CD4-positive, alpha-beta T cell treated with Interleukin-21 for 1 hour (primary cell): ENCODE data around the gene ZAR1.
"Not testable (repeated sequence)": the region's sequence is repeated elsewhere in the genome, so short reads cannot be mapped to it uniquely, and the experiment has no call there.

Experiments
- DNase-seq: peaks from one replicate; pipeline ENCODE4 v3.0.0-alpha.2; 2020

The ZAR1 gene, protein sequence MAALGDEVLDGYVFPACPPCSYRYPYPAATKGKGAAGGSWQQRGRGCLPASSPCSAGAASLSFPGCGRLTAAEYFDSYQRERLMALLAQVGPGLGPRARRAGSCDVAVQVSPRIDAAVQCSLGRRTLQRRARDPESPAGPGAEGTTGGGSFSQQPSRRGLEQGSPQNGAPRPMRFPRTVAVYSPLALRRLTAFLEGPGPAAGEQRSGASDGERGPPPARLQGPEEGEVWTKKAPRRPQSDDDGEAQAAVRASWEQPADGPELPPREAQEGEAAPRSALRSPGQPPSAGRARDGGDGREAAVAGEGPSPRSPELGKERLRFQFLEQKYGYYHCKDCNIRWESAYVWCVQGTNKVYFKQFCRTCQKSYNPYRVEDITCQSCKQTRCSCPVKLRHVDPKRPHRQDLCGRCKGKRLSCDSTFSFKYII

DNA sequence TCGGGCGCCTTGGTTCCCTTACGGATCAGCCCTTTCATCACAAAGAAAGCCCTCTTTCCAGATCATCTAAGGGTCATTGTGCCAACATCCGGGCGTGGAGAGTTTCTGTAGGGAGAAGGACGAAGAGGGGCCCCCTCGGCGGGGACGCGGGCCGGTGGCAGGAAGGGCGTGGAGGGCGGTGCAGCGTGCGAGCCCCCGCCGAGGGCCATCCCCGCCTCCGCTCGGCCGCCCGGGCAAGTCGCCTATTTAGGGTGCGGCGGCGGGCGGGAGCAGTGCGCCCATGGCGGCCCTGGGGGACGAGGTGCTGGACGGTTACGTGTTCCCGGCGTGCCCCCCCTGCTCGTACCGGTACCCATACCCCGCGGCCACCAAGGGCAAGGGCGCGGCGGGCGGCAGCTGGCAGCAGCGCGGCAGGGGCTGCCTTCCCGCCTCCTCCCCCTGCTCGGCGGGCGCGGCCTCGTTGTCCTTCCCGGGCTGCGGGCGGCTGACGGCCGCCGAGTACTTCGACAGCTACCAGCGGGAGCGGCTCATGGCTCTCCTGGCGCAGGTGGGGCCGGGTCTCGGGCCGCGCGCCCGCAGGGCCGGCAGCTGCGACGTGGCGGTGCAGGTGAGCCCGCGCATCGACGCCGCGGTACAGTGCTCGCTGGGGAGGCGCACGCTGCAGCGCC is at the start of gene ZAR1:
ZAR1 (plus strand) TSS at position 241 of the 668 bp plus-strand sequence; CDS start at position 281, 40 bp downstream.
- no peak for DNase-seq

GRCh38 chr4:48440914-48441313 is 49.1 kb upstream of the ZAR1 start:
- not testable (repeated sequence) for DNase-seq

- no peak for DNase-seq
These were observed 44.3 kb upstream of the ZAR1 start for GRCh38 chr4:48445704-48446103.

- no peak for DNase-seq
These were observed 43.4 kb upstream of the ZAR1 start for GRCh38 chr4:48446642-48447041.

DNA sequence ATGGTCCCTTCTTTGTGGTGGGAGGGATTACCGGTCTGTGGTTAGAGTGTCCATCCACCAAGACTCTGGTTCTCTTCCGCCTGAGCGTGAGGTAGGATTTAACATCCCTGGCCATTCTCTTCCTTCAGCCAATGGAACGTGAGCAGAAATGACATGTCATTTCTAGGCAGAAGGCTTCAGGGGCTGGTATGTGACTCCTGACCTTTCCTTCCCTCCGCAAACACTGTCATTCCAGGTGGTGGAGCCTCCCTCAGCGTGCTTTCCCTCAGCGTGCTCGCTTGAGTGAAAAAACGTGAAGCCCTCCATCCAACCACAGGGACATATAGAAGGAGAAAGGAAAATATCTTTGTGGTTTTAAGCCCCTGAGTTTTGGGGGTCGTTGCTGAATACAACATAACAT is 40.9 kb upstream of the ZAR1 start:
- no peak for DNase-seq

- DNase-seq = no peak
These were observed 39.3 kb upstream of the ZAR1 start for GRCh38 chr4:48450740-48451139.

DNA sequence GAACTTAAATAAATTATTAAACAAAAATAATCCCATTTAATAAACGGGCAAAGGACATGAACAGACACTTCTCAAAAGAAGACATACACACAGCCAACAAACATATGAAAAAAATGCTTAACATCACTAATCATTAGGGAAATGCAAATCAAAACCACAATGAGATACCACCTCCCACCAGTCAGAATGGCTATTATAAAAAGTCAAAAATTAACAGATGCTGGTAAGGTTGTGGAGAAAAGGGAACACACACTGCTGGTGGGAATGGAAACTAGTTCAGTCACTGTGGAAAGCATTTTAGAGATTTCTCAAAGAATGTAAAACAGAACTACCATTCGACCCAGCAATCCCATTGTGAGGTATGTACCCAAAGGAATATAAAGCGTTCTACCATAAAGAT is 38.4 kb upstream of the ZAR1 start:
- DNase-seq = not testable (repeated sequence)

- no peak for DNase-seq
These were observed 35.5 kb upstream of the ZAR1 start for GRCh38 chr4:48454591-48454990.

- no peak for DNase-seq
These were observed 29.1 kb upstream of the ZAR1 start for GRCh38 chr4:48461000-48461399.

GRCh38 chr4:48462363-48462762 is 27.7 kb upstream of the ZAR1 start:
- no peak for DNase-seq

DNA sequence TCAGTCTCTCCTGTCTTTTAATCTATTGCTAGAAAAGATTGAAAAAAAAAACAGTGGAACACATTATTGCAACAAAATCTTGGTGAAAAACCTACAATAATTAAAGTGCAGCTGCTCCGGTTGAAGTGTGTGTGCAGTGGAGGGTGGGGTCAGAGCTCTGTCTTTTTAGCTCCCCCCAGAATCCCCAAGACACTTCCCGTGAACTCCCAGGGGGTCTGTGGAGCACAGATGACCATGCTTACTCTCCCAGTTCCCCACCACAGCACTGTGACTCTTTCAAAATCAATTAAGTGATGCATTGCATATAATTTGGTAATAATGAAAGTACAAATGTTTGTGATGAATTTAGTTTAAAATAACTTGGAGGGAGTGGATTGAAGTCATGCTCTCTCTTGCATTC is 22.6 kb upstream of the ZAR1 start:
- DNase-seq = no peak

- DNase-seq = no peak
These were observed 22.2 kb upstream of the ZAR1 start for GRCh38 chr4:48467891-48468290.

DNA sequence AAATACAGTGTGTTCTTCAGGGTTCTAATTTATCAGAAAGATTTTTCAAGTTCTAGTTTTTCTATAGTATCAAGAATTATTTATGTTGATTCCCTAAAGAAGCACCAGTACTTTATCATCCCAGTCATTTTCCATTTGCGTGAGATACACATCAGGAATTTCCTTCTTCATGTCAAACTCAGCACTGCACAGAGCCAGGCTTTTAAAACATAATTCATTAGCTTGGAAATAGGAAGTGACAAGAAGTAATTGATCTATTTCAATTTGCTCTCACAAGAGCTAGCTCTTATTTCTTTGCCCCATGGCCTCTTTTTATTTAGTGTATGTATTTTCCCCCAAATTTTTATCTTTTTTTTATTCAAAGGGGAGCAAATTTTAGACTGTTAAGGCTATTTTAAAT is 19.9 kb upstream of the ZAR1 start:
- DNase-seq = no peak

- no peak for DNase-seq
These were observed 19.5 kb upstream of the ZAR1 start for GRCh38 chr4:48470570-48470969.

- no peak for DNase-seq
These were observed 17.3 kb upstream of the ZAR1 start for GRCh38 chr4:48472794-48473193.

DNA sequence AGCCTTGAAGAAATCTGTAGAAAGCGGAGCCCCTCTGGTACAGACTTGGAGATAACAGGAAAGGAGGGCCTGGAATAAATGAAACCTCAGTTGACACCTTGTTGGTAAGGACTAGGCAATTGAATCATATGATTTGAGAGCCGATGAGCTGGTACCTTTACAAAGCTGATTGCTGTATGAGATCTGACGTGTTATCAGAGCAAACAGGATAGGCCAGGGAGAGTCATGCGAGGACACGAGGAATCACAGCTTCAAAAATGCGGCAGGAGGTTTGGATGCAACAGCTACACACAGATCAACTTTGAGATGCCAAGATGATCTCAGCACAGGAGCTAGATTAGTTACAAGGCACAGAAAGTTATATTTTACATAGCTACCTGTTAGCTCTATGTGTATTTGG is 14.3 kb upstream of the ZAR1 start:
- no peak for DNase-seq

DNA sequence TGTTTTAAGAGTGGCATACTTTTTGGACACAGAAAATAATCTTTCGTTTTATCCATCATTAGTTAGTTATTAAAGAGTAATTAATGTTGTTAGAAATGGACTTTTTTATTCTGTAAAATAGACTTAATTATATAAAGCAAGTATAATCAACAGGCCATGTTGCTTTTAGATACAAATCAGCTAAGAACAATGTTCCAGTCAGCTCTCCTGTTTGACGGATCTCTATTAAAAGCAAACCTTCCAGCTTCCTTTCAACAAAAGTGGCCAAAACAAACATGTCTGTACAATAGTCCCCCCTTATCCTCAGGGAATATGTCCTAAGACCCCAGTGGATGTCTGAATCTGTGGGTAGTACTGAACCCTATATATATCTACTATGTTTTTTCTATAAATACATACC is 11.8 kb upstream of the ZAR1 start:
- no peak for DNase-seq

DNA sequence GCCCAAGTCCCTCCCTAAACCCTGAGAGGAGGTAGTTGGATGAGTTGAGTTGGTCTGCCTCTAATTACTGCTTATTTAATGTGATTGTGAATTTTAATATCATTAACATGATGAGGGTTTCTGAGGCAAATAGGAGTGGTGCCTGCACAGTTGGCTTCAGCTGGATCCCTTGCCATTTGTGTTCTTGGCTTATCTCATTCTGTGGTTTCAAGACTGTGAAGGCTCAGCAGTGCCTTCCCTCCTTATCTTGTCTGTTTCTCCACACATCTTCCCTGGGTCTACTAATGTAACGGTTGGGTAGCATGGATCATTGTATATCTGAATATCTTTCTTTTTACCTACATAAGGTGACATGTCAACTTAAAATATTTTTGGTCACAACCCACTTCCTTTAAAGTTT is 8.5 kb upstream of the ZAR1 start:
- no peak for DNase-seq

- no peak for DNase-seq
These were observed 6.9 kb upstream of the ZAR1 start, which contains the start of gene SLC10A4 for GRCh38 chr4:48483006-48483776. Gene SLC10A4, plus strand, starts transcription at chr4:48483343. Its CDS starts 219 bp downstream, at chr4:48483562.

DNA sequence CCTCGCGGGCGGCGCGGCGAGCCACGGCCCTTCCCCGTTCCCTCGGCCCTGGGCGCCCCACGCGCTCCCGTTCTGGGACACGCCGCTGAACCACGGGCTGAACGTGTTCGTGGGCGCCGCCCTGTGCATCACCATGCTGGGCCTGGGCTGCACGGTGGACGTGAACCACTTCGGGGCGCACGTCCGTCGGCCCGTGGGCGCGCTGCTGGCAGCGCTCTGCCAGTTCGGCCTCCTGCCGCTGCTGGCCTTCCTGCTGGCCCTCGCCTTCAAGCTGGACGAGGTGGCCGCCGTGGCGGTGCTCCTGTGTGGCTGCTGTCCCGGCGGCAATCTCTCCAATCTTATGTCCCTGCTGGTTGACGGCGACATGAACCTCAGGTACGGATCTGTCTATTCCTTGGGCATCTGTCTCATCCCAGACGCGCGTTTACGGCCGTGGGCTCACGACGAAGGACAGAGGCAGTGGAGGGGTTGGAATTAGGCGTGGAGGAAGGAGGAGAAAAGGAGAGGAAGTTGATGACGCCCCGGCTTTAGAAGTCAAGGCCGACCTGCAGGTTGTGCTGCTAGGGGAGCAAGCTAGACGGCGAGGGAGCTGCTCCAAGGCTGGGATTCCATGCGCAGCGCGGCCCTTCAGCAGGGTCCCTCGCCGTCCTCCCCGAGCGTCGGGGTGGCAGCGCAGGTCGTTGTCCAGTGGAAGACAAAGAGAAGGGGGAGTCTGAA is 6.1 kb upstream of the ZAR1 start:
- DNase-seq = no peak

DNA sequence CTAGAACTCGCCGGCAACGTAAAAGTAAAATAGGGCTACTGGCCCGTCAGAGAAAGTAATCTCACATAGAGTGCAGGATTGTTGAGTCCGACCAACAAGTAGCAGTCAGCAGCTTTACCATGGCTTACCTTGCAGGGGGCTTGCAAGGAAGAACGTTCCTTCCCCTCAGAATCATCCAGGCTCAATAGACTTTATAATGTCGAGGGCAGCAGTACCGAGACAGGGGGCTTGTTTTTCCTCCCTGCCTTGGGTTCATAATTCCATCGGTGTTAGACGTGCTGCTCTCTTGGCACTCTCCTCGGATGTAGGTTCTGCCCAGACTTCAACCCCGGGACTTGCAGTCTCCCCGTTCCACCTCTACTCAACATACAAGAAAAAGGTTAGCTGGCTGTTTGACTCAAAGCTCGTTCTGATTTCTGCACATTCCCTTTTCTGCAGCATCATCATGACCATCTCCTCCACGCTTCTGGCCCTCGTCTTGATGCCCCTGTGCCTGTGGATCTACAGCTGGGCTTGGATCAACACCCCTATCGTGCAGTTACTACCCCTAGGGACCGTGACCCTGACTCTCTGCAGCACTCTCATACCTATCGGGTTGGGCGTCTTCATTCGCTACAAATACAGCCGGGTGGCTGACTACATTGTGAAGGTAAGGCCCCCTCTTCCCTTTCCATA is 5.4 kb upstream of the ZAR1 start:
- no peak for DNase-seq

- DNase-seq = no peak
These were observed 405 bp upstream of the ZAR1 start for GRCh38 chr4:48489683-48490011.
